ENCODE data around the gene BBS1. TPM values are rescaled to one million over a fixed set of nuclear protein-coding genes. Genes with fewer than 3 reads are reported as not detected.

The BBS1 gene
- polyA plus RNA-seq, 1 experiment: 17.7 TPM

DNA sequence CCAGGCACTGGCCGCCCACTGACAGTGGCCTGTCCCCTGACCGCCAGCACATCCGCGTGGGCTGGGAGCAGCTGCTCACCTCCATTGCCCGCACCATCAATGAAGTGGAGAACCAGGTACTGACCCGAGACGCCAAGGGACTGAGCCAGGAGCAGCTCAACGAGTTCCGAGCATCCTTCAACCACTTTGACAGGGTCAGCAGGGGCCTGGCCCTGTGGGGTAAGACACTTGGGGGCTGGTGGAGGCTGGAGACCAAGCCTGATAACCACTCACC, 51.5 kb downstream of the BBS1 start:
- H3K27me3 ChIP-seq (ENCODE audit: control insufficient read depth, insufficient read depth, low read length): peaks cover 16% of the 10 kb centered on the region
- POLR2A ChIA-PET: interaction anchor here (0.5 to 1.2 kb wide), 2 partner anchors 16 to 28 kb away, joined by 3 to 4 read pairs; partner anchors contain the start of genes ACTN3 and ZDHHC24

DNA sequence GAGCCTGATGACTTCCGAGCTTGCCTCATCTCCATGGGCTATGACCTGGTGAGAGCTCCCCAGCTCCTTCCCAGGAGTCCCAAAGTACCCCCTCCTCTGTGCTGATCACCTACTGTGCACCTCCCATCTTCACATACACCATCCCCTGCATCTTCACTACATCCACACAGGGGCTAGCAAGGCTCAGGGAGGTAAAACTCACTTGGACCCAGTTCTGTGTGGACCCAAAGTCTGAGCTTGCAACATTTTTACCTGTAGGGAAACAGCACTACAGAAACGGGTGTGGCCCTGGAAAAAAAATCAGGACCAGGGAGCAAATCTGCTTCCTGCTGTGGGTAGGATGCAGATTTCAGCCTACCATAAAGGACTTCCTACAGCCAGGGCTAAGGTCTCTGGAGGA, 51.8 kb downstream of the BBS1 start:
- TF ChIP-seq, protein P1, sequence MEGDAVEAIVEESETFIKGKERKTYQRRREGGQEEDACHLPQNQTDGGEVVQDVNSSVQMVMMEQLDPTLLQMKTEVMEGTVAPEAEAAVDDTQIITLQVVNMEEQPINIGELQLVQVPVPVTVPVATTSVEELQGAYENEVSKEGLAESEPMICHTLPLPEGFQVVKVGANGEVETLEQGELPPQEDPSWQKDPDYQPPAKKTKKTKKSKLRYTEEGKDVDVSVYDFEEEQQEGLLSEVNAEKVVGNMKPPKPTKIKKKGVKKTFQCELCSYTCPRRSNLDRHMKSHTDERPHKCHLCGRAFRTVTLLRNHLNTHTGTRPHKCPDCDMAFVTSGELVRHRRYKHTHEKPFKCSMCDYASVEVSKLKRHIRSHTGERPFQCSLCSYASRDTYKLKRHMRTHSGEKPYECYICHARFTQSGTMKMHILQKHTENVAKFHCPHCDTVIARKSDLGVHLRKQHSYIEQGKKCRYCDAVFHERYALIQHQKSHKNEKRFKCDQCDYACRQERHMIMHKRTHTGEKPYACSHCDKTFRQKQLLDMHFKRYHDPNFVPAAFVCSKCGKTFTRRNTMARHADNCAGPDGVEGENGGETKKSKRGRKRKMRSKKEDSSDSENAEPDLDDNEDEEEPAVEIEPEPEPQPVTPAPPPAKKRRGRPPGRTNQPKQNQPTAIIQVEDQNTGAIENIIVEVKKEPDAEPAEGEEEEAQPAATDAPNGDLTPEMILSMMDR (IDR thresholded peaks at IDR 0.05; ENCODE audit: low read depth, low read length): no peak
- ChIA-PET POLR2A (interaction anchor here (0.5 to 1.2 kb wide), 2 partner anchors 16 to 27 kb away, joined by 3 to 4 read pairs; partner anchors contain the start of genes ACTN3 and ZDHHC24), CTCF (no interaction called here)
- H3K27ac ChIP-seq (ENCODE audit: low read depth, low read length): no peak overlapping the region
- H3K4me3 ChIP-seq (ENCODE audit: low read depth, low read length): no peak overlapping the region
- peaks cover 20% of the 10 kb centered on the region for H3K27me3 ChIP-seq (ENCODE audit: control insufficient read depth, insufficient read depth, low read length)
- peaks cover 3% of the 10 kb centered on the region; the same call in 1 of the 2 replicates for H3K9me3 ChIP-seq (ENCODE audit: control insufficient read depth, insufficient read depth, low read length)
- DNase-seq (ENCODE audit: low read depth, low spot score): no peak

More for the DNA sequence above, 51.5 kb downstream of the BBS1 start:
- CTCF ChIA-PET: no interaction called here
- Histone ChIP-seq H3K4me3 (ENCODE audit: low read depth, low read length) (no peak overlapping the region), H3K9me3 (ENCODE audit: control insufficient read depth, insufficient read depth, low read length) (peaks cover 3% of the 10 kb centered on the region; the same call in 1 of the 2 replicates), H3K27ac (ENCODE audit: low read depth, low read length) (no peak overlapping the region)
- TF ChIP-seq, protein P1 (IDR thresholded peaks at IDR 0.05; ENCODE audit: low read depth, low read length): no peak
- no peak for DNase-seq (ENCODE audit: low read depth, low spot score)

DNA sequence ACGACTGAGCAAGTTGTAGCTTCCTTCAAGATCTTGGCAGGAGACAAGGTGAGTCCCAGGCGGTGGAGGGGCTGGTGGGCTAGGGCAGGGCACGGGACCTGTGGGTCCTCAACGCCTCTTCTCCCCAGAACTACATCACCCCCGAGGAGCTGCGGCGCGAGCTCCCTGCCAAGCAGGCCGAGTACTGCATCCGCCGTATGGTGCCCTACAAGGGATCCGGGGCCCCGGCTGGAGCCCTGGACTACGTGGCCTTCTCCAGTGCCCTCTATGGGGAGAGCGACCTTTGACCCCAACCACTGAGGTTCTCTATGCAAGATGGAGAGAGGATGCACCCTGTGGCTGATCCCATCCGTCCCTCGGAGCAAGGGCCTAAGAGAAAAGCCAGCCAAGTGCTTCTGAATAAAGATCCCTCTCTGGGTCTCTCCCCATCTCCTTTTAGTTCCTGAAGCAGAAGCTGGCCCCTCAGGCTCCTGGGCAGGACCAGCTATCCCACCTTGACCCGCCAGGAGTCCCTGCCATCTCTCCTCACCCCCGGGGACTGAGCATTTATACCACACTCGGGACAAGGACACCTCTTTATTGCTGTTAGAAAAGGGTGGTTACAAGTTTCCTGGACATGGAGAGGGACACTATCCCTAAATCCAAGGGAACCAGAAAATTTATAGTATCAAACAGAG, 52.6 kb downstream of the BBS1 start:
- POLR2A ChIA-PET: interaction anchor here (0.9 kb wide), 1 partner anchor 17 kb away, joined by 3 read pairs; the partner anchor contains the start of gene ZDHHC24
- Histone ChIP-seq H3K27ac (ENCODE audit: low read depth, low read length) (no peak overlapping the region), H3K4me3 (ENCODE audit: low read depth, low read length) (no peak overlapping the region), H3K9me3 (ENCODE audit: control insufficient read depth, insufficient read depth, low read length) (peaks cover 3% of the 10 kb centered on the region; the same call in 1 of the 2 replicates), H3K27me3 (ENCODE audit: control insufficient read depth, insufficient read depth, low read length) (peaks cover 14% of the 10 kb centered on the region)
- TF ChIP-seq, protein P1 (IDR thresholded peaks at IDR 0.05; ENCODE audit: low read depth, low read length): no peak
- no peak for DNase-seq (ENCODE audit: low read depth, low spot score)
- CTCF ChIA-PET: no interaction called here

DNA sequence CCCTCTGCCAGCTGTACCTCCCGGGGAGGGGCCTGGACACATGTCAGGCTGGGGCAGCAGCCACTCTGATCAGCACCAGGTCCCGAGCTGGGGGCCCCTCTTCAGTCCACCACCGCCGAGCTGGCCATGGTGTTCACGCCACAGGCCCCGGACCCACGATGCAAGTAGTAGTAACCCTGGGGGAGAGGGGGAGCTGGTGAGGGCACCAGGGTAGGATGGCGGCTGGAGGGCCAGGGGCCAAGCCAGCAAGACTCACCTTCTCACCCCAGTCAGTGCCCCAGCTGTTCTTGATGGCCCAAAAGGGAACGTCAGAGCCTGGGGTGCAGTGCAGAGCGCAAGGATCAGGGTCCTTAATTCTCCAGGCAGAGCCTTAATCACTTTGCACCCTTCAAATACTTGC, 53.4 kb downstream of the BBS1 start:
- TF ChIP-seq, protein P1 (IDR thresholded peaks at IDR 0.05; ENCODE audit: low read depth, low read length): no peak
- Histone ChIP-seq H3K9me3 (ENCODE audit: control insufficient read depth, insufficient read depth, low read length) (peaks cover 3% of the 10 kb centered on the region; the same call in 1 of the 2 replicates), H3K27me3 (ENCODE audit: control insufficient read depth, insufficient read depth, low read length) (peaks cover 7% of the 10 kb centered on the region), H3K4me3 (ENCODE audit: low read depth, low read length) (no peak overlapping the region), H3K27ac (ENCODE audit: low read depth, low read length) (no peak overlapping the region)
- CTCF ChIA-PET: no interaction called here
- POLR2A ChIA-PET: interaction anchor here (0.9 kb wide), 1 partner anchor 18 kb away, joined by 3 read pairs; the partner anchor contains the start of gene ZDHHC24
- no peak for DNase-seq (ENCODE audit: low read depth, low spot score)

DNA sequence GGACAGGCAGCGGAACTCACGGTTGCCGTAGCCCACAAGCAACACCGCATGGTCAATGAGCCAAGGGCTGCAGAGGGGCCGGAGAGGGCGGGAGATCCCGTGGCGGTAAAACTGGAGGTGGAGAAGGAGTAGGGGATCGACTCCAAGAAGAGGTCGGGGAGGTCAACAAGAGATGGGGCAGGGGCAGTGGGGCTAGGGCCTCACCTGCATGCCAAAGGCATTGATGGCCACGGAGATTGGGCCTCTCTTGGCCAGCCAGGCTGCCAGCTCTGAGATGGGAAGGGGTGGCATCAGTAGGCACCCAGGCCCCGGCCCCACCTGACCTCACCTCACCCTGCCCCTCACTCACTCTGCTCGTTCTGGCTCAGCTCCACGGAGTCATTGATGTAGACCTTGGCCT, 54.1 kb downstream of the BBS1 start:
- ChIA-PET CTCF (interaction anchor here (1.0 kb wide), 1 partner anchor 14 kb away, joined by 4 read pairs; no protein-coding TSS in a partner anchor), POLR2A (no interaction called here)
- H3K4me3 ChIP-seq (ENCODE audit: low read depth, low read length): no peak overlapping the region
- no peaks in the 10 kb centered on the region; the same call in 1 of the 2 replicates for H3K9me3 ChIP-seq (ENCODE audit: control insufficient read depth, insufficient read depth, low read length)
- peaks cover 4% of the 10 kb centered on the region for H3K27me3 ChIP-seq (ENCODE audit: control insufficient read depth, insufficient read depth, low read length)
- TF ChIP-seq, protein P1 (IDR thresholded peaks at IDR 0.05; ENCODE audit: low read depth, low read length): no peak
- H3K27ac ChIP-seq (ENCODE audit: low read depth, low read length): no peak overlapping the region
- DNase-seq (ENCODE audit: low read depth, low spot score): no peak

Measured in AG04450 (cell line).